Cardiac muscle cell (in vitro differentiated cells and primary cell): ENCODE measurements around the gene SPIB. TPM values are rescaled to one million over a fixed set of nuclear protein-coding genes. Genes with fewer than 3 reads are reported as not detected.

Experiments used
- DNase-seq, 2 donors: peaks; one replicate each; pipeline versions ENCODE4 v3.0.0 to v3.0.0-alpha.2; 2010 to 2017; ENCODE audit warnings: low read depth in 1 of 2, low spot score in 1 of 2
- H3K27ac ChIP-seq: fragments of 200-600 bp; sonication (generic); 2 replicates; pipeline ENCODE4 v1.5.1; 2016
- H3K27me3 ChIP-seq: fragments of 200-600 bp; sonication (generic); 2 replicates; pipeline ENCODE4 v1.6.0; 2016; ENCODE audit warnings: control low read depth
- H3K36me3 ChIP-seq: fragments of 200-600 bp; sonication (generic); 2 replicates; pipeline ENCODE4 v1.5.1; 2016; ENCODE audit warnings: control low read depth
- H3K4me1 ChIP-seq: fragments of 200-600 bp; sonication (generic); 2 replicates; pipeline ENCODE4 v1.8.1; 2017; ENCODE audit warnings: low read depth, mild to moderate bottlenecking, mixed run types
- H3K4me3 ChIP-seq: fragments of 200-600 bp; sonication (generic); 2 replicates; pipeline ENCODE4 v1.5.1; 2016; ENCODE audit warnings: mild to moderate bottlenecking
- H3K9me3 ChIP-seq: fragments of 200-600 bp; sonication (generic); 2 replicates; pipeline ENCODE4 v1.5.1; 2017; ENCODE audit warnings: low read depth, mild to moderate bottlenecking, control low read depth
- CTCF ChIP-seq: IDR thresholded peaks from 2 replicates; pipeline ENCODE4 v1.5.1; 2012; ENCODE audit warnings: low read depth, mild to moderate bottlenecking, low read length
- polyA plus RNA-seq: library from polyadenylated mRNA; unstranded; fragments of >200 nt; fragmentation: Nextera tagmentation; extraction: Ambion mirVana; gene quantifications from 2 replicates; pipeline ENCODE4 v1.2.1, GENCODE V29; 2016
- total RNA-seq: library from RNA; depleted of rRNA; stranded (reverse); fragments of >200 nt; gene quantifications from 2 replicates; pipeline ENCODE4 v1.2.3, GENCODE V29; 2016

SPIB gene
- total and polyA plus RNA-seq, 2 experiments from 2014 or later = 0.15 to 1.5 TPM

- Histone ChIP-seq H3K4me1 (no peaks in the 10 kb centered on the region), H3K9me3 (no peaks in the 10 kb centered on the region), H3K4me3 (no peak overlapping the region), H3K27me3 (no peaks in the 10 kb centered on the region), H3K36me3 (no peaks in the 10 kb centered on the region), H3K27ac (no peak overlapping the region)
- DNase-seq = no peak
- TF ChIP-seq CTCF = no peak
Measured at GRCh38 chr19:50459067-50459456, 40.3 kb downstream of the SPIB start.

- H3K27me3 ChIP-seq = no peaks in the 10 kb centered on the region
- H3K4me3 ChIP-seq = no peak overlapping the region
- H3K4me1 ChIP-seq = no peaks in the 10 kb centered on the region
- no peaks in the 10 kb centered on the region for H3K9me3 ChIP-seq
- no peak for TF ChIP-seq CTCF
- no peaks in the 10 kb centered on the region for H3K36me3 ChIP-seq
- no peak overlapping the region for H3K27ac ChIP-seq
- DNase-seq = no peak
Measured at GRCh38 chr19:50459638-50460037, 40.9 kb downstream of the SPIB start.

DNA sequence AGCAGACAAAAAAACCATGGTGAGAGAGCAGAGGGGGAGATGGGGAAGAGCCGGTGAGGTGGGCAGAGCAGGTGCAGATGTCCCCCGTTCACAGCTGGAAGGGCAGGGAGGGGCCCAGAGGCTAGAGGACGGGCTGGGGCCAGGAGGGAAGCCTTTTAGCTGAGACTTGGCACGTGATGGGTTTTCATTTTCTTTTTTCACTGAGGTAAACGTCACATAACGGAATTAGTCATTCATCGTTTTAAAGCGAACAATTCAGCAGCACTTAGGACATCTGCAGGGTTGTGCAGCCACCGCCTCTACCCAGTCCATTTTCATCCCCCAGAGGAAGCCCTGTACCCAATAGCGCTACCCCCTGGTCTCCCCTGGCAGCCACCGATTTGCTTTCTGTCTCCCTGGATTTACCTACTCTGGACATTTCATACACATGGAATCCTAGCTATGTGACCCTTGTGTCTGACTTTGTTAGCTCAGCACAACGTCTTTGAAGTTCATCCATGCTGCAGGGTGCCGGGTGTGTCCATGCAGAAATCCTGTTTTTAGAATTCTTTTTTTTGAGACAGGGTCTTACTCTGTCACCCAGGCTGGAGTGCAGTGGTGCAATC is 41.5 kb downstream of the SPIB start:
- Histone ChIP-seq H3K9me3 (no peaks in the 10 kb centered on the region), H3K27me3 (no peaks in the 10 kb centered on the region), H3K4me1 (no peaks in the 10 kb centered on the region), H3K27ac (no peak overlapping the region), H3K36me3 (no peaks in the 10 kb centered on the region), H3K4me3 (no peak overlapping the region)
- TF ChIP-seq CTCF = no peak
- DNase-seq = peak in 1 of 2 donors; percentile 22

GRCh38 chr19:50461066-50461875 is 42.5 kb downstream of the SPIB start:
- peak; percentile 85 for TF ChIP-seq CTCF
- Histone ChIP-seq H3K27ac (no peak overlapping the region), H3K4me1 (no peaks in the 10 kb centered on the region), H3K4me3 (no peak overlapping the region), H3K27me3 (no peaks in the 10 kb centered on the region), H3K9me3 (no peaks in the 10 kb centered on the region), H3K36me3 (no peaks in the 10 kb centered on the region)
- DNase-seq = peak; percentile 69 to 76

DNA sequence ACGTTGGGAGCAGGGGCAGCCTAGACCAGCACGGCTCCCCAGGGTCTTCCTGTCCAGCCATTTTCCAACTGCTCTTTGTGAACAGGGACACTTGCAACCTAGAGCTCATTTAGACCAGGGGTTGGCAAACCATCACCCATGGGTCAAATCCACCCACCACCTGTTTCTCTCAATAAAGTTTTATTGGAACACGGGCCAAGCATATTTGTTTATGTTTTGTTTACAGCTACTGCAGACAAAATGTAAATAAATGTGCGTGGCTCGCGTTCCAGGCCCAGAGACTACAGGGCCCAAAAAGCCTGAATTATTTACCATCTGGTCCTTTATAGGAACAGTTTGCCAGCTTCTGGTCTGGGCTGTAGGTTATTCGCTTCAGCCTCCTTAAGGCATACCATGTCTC is 44.2 kb downstream of the SPIB start:
- Histone ChIP-seq H3K9me3 (no peaks in the 10 kb centered on the region), H3K4me3 (no peak overlapping the region), H3K27me3 (no peaks in the 10 kb centered on the region), H3K36me3 (no peaks in the 10 kb centered on the region), H3K4me1 (no peaks in the 10 kb centered on the region), H3K27ac (no peak overlapping the region)
- TF ChIP-seq CTCF = no peak
- DNase-seq = no peak
